Osteoblast (primary cell): ENCODE results near the gene SLC7A1. TPM values are rescaled to one million over a fixed set of nuclear protein-coding genes. Genes with fewer than 3 reads are reported as not detected.

Source experiments
- DNase-seq: peaks from one replicate; pipeline ENCODE4 v3.0.0; 2011; ENCODE audit warnings: low spot score, mixed read lengths; ENCODE audit not compliant: insufficient read length; ENCODE audit errors: missing footprints
- H2AFZ ChIP-seq: 2 replicates; pipeline ENCODE4 v1.6.0; 2011; ENCODE audit warnings: mild to moderate bottlenecking, low read length
- H3K27ac ChIP-seq: 2 replicates; pipeline ENCODE4 v1.5.1; 2011; ENCODE audit warnings: mild to moderate bottlenecking, low read depth, low read length, moderate library complexity
- H3K27me3 ChIP-seq: 2 replicates; pipeline ENCODE4 v1.6.0; 2012; ENCODE audit warnings: mild to moderate bottlenecking, control low read depth, inconsistent platforms, low read length, moderate library complexity; ENCODE audit not compliant: insufficient read depth
- H3K36me3 ChIP-seq: 2 replicates; pipeline ENCODE4 v1.5.1; 2011; ENCODE audit warnings: mild to moderate bottlenecking, low read length, control low read depth, moderate library complexity; ENCODE audit not compliant: insufficient read depth
- H3K4me1 ChIP-seq: 2 replicates; pipeline ENCODE4 v1.5.1; 2011; ENCODE audit warnings: mild to moderate bottlenecking, low read length, control low read depth, moderate library complexity; ENCODE audit not compliant: insufficient read depth
- H3K4me2 ChIP-seq: 2 replicates; pipeline ENCODE4 v1.6.0; 2011; ENCODE audit warnings: mild to moderate bottlenecking, low read length; ENCODE audit not compliant: insufficient read depth
- H3K4me3 ChIP-seq: fragments of 200-600 bp; sonication (generic); 3 replicates; pipeline ENCODE4 v1.5.1; 2012; ENCODE audit warnings: mild to moderate bottlenecking, low read length, inconsistent platforms; ENCODE audit not compliant: insufficient read depth
- H3K79me2 ChIP-seq: 2 replicates; pipeline ENCODE4 v1.6.0; 2012; ENCODE audit warnings: mild to moderate bottlenecking, low read length, control low read depth, inconsistent platforms; ENCODE audit not compliant: insufficient read depth
- H3K9me3 ChIP-seq: 2 replicates; pipeline ENCODE4 v1.5.1; 2011; ENCODE audit warnings: low read depth, low read length, control low read depth
- H4K20me1 ChIP-seq: 2 replicates; pipeline ENCODE4 v1.6.0; 2012; ENCODE audit warnings: mild to moderate bottlenecking, low read length, control low read depth; ENCODE audit not compliant: insufficient read depth
- CTCF ChIP-seq: IDR thresholded peaks from 2 replicates; pipeline ENCODE4 v1.5.1; 2011; ENCODE audit warnings: mild to moderate bottlenecking, low read depth, low read length, moderate library complexity; ENCODE audit errors: extremely low read depth
- total RNA-seq: library from RNA; depleted of rRNA; stranded (reverse); fragments of >200 nt; gene quantifications from 2 replicates; pipeline ENCODE4 v1.2.3, GENCODE V29; 2012

Gene SLC7A1
- total RNA-seq, 1 donor = 25.7 TPM

GRCh38 chr13:29508130-29508875 lies 87.2 kb downstream of the SLC7A1 start:
- peaks cover 8% of the 10 kb centered on the region for H3K36me3 ChIP-seq
- H3K27me3 ChIP-seq = peaks cover 5% of the 10 kb centered on the region
- no peaks in the 10 kb centered on the region for H3K9me3 ChIP-seq
- peaks cover 42% of the 10 kb centered on the region for H3K4me1 ChIP-seq
- no peak overlapping the region for H3K4me3 ChIP-seq
- peak overlapping the region; percentile 79 for H3K27ac ChIP-seq
- no peak overlapping the region for H2AFZ ChIP-seq
- DNase-seq = peak; percentile 98
- H4K20me1 ChIP-seq = peaks cover 4% of the 10 kb centered on the region
- no peak overlapping the region for H3K4me2 ChIP-seq
- peaks cover 6% of the 10 kb centered on the region for H3K79me2 ChIP-seq
- TF ChIP-seq CTCF = peak; percentile 99

GRCh38 chr13:29507356-29507755 lies 88.1 kb downstream of the SLC7A1 start:
- peaks cover 46% of the 10 kb centered on the region for H3K4me1 ChIP-seq
- H2AFZ ChIP-seq = no peak overlapping the region
- no peaks in the 10 kb centered on the region for H3K36me3 ChIP-seq
- no peak for DNase-seq
- no peak overlapping the region for H3K27ac ChIP-seq
- no peak overlapping the region for H3K4me2 ChIP-seq
- H3K27me3 ChIP-seq = peaks cover 5% of the 10 kb centered on the region
- peaks cover 4% of the 10 kb centered on the region for H4K20me1 ChIP-seq
- no peaks in the 10 kb centered on the region for H3K9me3 ChIP-seq
- no peak overlapping the region for H3K4me3 ChIP-seq
- H3K79me2 ChIP-seq = peaks cover 6% of the 10 kb centered on the region
- no peak for TF ChIP-seq CTCF

- Histone ChIP-seq H3K27ac (no peak overlapping the region), H3K27me3 (peaks cover 5% of the 10 kb centered on the region), H4K20me1 (peaks cover 4% of the 10 kb centered on the region), H3K36me3 (no peaks in the 10 kb centered on the region), H3K79me2 (peaks cover 5% of the 10 kb centered on the region), H3K9me3 (no peaks in the 10 kb centered on the region), H3K4me2 (no peak overlapping the region), H2AFZ (no peak overlapping the region), H3K4me1 (peaks cover 32% of the 10 kb centered on the region), H3K4me3 (no peak overlapping the region)
- TF ChIP-seq CTCF = no peak
- DNase-seq = no peak
These were observed 89.5 kb downstream of the SLC7A1 start for GRCh38 chr13:29505950-29506349.

GRCh38 chr13:29505511-29505910 lies 90.0 kb downstream of the SLC7A1 start:
- Histone ChIP-seq H3K4me1 (peaks cover 28% of the 10 kb centered on the region), H3K27ac (no peak overlapping the region), H3K79me2 (peaks cover under 1% of the 10 kb centered on the region), H3K4me3 (no peak overlapping the region), H3K36me3 (no peaks in the 10 kb centered on the region), H3K4me2 (no peak overlapping the region), H4K20me1 (peaks cover 4% of the 10 kb centered on the region), H2AFZ (no peak overlapping the region), H3K27me3 (peaks cover 5% of the 10 kb centered on the region), H3K9me3 (no peaks in the 10 kb centered on the region)
- DNase-seq = no peak
- no peak for TF ChIP-seq CTCF
